GM12878 (cell line): ENCODE measurements around the gene STX3. TPM values are rescaled to one million over a fixed set of nuclear protein-coding genes. Genes with fewer than 3 reads are reported as not detected.

ENCODE experiments used
- ATAC-seq: fragments of 200-7000 bp; cut with Tn5 transposase; 3 replicates; pipeline ENCODE4 v1.9.1; 2020; ENCODE audit warnings: mild to moderate bottlenecking, moderate library complexity
- BruUV-seq: library from RNA; stranded (reverse); fragments of 400-500 nt; replicated peaks from 2 replicates; lab custom pipeline; 2021; lab: Mats Ljungman, UMichigan
- CTCF ChIA-PET: fragments of 300-600 bp; sonication (Branson Sonifier 250); formaldehyde crosslinking; extraction: SDS; loops from one replicate; lab custom pipeline; 2021; ENCODE audit warnings: inconsistent platforms; lab: Yijun Ruan, JAX
- POLR2A ChIA-PET: fragments of 350-600 bp; formaldehyde crosslinking; extraction: SDS; loops from one replicate; lab custom pipeline; 2021; ENCODE audit warnings: inconsistent platforms; lab: Charles Lee
- RAD21 ChIA-PET: fragments of 300-600 bp; sonication (Branson Sonifier 250); formaldehyde crosslinking; loops from one replicate; lab custom pipeline; 2023; ENCODE audit warnings: antibody characterized with exemption; ENCODE audit not compliant: unreplicated experiment; lab: Charles Lee
- SMC1A ChIA-PET: fragments of 300-600 bp; sonication (Branson Sonifier 250); formaldehyde crosslinking; loops from one replicate; lab custom pipeline; 2023; ENCODE audit not compliant: unreplicated experiment, uncharacterized antibody; lab: Charles Lee
- DNase-seq: peaks from one replicate; pipeline ENCODE4 v3.0.0-alpha.2; 2011; ENCODE audit warnings: low read depth, low spot score
- FAIRE-seq: peaks from 3 replicates; lab custom pipeline; 2011; peaks lifted over from hg19 to GRCh38; lab: Jason Lieb, UNC
- H2AFZ ChIP-seq: 2 replicates; pipeline ENCODE4 v1.6.0; 2011; ENCODE audit warnings: low read depth, low read length, control low read depth; ENCODE audit not compliant: control insufficient read depth
- H3K27ac ChIP-seq: 2 replicates; pipeline ENCODE4 v1.5.1; 2011; ENCODE audit warnings: control low read depth; ENCODE audit not compliant: control insufficient read depth, insufficient read depth
- H3K27me3 ChIP-seq, 2 experiments: replicated peaks in 1 of 2; 2 replicates each; pipeline versions ENCODE4 v1.6.0 to v1.6.1; 2011; ENCODE audit warnings: low read length in 1 of 2; ENCODE audit not compliant: control insufficient read depth in 2 of 2, insufficient read depth in 2 of 2
- H3K36me3 ChIP-seq, 2 experiments: 2 replicates each; pipeline ENCODE4 v1.5.1; 2011; ENCODE audit warnings: low read length in 1 of 2; ENCODE audit not compliant: control insufficient read depth in 2 of 2, insufficient read depth in 2 of 2
- H3K4me1 ChIP-seq: 2 replicates; pipeline ENCODE4 v1.6.1; 2011; ENCODE audit warnings: mild to moderate bottlenecking, low read length, moderate library complexity, mixed read lengths; ENCODE audit not compliant: control insufficient read depth, insufficient read depth
- H3K4me2 ChIP-seq: 2 replicates; pipeline ENCODE4 v1.6.0; 2011; ENCODE audit warnings: control low read depth; ENCODE audit not compliant: control insufficient read depth, insufficient read depth
- H3K4me3 ChIP-seq: fragments of 200-600 bp; sonication (generic); 2 replicates; pipeline ENCODE4 v1.5.1; 2016
- H3K79me2 ChIP-seq: 2 replicates; pipeline ENCODE4 v1.6.0; 2011; ENCODE audit warnings: low read length; ENCODE audit not compliant: control insufficient read depth, insufficient read depth
- H3K9ac ChIP-seq: 2 replicates; pipeline ENCODE4 v1.8.0; 2011; ENCODE audit warnings: low read length, control low read depth, mixed read lengths; ENCODE audit not compliant: control insufficient read depth, insufficient read depth
- H3K9me3 ChIP-seq: replicated peaks from 3 replicates; pipeline ENCODE4 v1.5.1; 2011; ENCODE audit warnings: mild to moderate bottlenecking, low read length; ENCODE audit not compliant: control insufficient read depth, insufficient read depth
- H4K20me1 ChIP-seq: 2 replicates; pipeline ENCODE4 v1.6.0; 2011; ENCODE audit not compliant: control insufficient read depth, insufficient read depth
- PAX5 ChIP-seq: IDR thresholded peaks from 2 replicates; pipeline ENCODE4 v1.6.1; 2011; ENCODE audit warnings: low read depth, low read length, borderline replicate concordance
- RBBP5 ChIP-seq: fragments of 200-600 bp; sonication (generic); conservative IDR thresholded peaks from 2 replicates; pipeline ENCODE4 v1.6.1; 2016
- SMAD5 ChIP-seq: IDR thresholded peaks from 2 replicates; pipeline ENCODE4 v1.6.1; 2016; ENCODE audit warnings: antibody characterized with exemption, low read depth
- STAT3 ChIP-seq: IDR thresholded peaks from 2 replicates; pipeline ENCODE4 v1.6.1; 2011; ENCODE audit warnings: low read depth, low read length, improper control_type of control experiment
- YBX1 ChIP-seq: fragments of 450-650 bp; IDR thresholded peaks from 2 replicates; pipeline ENCODE4 v1.6.1; 2016; ENCODE audit warnings: antibody characterized with exemption
- WGBS: methylation state at CpG from one replicate; pipeline ENCODE4 v1.1.6; 2016; ENCODE audit warnings: low lambda C conversion rate; ENCODE audit not compliant: insufficient replicate concordance, insufficient coverage; ENCODE audit errors: missing lambda C conversion rate; 5-methylcytosine and 5-hydroxymethylcytosine counted together
- in situ Hi-C: fragments of 300-500 bp; cut with MboI; formaldehyde crosslinking; loops from 9 replicates; pipeline ENCODE4 v1.14.3; 2018; ENCODE audit warnings: mixed read lengths
- intact Hi-C: fragments of 100-400 bp; cut with micrococcal nuclease; formaldehyde crosslinking; loops from one replicate; pipeline ENCODE4 v1.14.2; 2022; ENCODE audit not compliant: unreplicated experiment
- polyA plus RNA-seq, 11 experiments: library from polyadenylated mRNA; depleted of rRNA in 4 of 11; unstranded in 6 of 11; stranded (reverse) in 5 of 11; fragments of >200 nt; fragmentation: Nextera tagmentation in 4 of 11; fragmentation: Illumina TruSeq in 1 of 11; extraction: Ambion mirVana in 4 of 11; extraction: Trizol in 1 of 11; gene quantifications; 1 replicate in 1 of 11; 2 replicates in 10 of 11; pipeline versions ENCODE4 v1.2.1 to v1.2.3, GENCODE V29; 2011 to 2016; ENCODE audit warnings: inconsistent platforms in 2 of 11, missing spikeins in 2 of 11, low read depth in 1 of 11
- total RNA-seq, 4 experiments: library from RNA; depleted of rRNA in 3 of 4; stranded (reverse); fragments of >200 nt in 3 of 4; fragmentation: Illumina TruSeq in 1 of 4; extraction: Trizol in 1 of 4; gene quantifications; 2 replicates each; pipeline versions ENCODE4 v1.2.1 to v1.2.3, GENCODE V29; 2013 to 2021
- TF ChIP-seq, protein P1 (sequence below): fragments of 450-650 bp; IDR thresholded peaks from 2 replicates; pipeline ENCODE4 v1.6.1; 2017; ENCODE audit warnings: mild to moderate bottlenecking, moderate library complexity

Gene STX3
- total and polyA plus RNA-seq, 10 of the 15 experiments (the other 5 are each of a cell fraction or from before 2014, with no cell fraction given) = 0.11 to 2.5 (median 1.1) TPM

- ATAC-seq (peak; percentile 42), FAIRE-seq (no peak), DNase-seq (no peak)
- no peak for TF ChIP-seq PAX5
- TF ChIP-seq, protein P1, sequence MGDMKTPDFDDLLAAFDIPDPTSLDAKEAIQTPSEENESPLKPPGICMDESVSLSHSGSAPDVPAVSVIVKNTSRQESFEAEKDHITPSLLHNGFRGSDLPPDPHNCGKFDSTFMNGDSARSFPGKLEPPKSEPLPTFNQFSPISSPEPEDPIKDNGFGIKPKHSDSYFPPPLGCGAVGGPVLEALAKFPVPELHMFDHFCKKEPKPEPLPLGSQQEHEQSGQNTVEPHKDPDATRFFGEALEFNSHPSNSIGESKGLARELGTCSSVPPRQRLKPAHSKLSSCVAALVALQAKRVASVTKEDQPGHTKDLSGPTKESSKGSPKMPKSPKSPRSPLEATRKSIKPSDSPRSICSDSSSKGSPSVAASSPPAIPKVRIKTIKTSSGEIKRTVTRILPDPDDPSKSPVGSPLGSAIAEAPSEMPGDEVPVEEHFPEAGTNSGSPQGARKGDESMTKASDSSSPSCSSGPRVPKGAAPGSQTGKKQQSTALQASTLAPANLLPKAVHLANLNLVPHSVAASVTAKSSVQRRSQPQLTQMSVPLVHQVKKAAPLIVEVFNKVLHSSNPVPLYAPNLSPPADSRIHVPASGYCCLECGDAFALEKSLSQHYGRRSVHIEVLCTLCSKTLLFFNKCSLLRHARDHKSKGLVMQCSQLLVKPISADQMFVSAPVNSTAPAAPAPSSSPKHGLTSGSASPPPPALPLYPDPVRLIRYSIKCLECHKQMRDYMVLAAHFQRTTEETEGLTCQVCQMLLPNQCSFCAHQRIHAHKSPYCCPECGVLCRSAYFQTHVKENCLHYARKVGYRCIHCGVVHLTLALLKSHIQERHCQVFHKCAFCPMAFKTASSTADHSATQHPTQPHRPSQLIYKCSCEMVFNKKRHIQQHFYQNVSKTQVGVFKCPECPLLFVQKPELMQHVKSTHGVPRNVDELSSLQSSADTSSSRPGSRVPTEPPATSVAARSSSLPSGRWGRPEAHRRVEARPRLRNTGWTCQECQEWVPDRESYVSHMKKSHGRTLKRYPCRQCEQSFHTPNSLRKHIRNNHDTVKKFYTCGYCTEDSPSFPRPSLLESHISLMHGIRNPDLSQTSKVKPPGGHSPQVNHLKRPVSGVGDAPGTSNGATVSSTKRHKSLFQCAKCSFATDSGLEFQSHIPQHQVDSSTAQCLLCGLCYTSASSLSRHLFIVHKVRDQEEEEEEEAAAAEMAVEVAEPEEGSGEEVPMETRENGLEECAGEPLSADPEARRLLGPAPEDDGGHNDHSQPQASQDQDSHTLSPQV = no peak
- no peak for TF ChIP-seq YBX1
- no peak for TF ChIP-seq SMAD5
- TF ChIP-seq RBBP5 = no peak
- no peak for TF ChIP-seq STAT3
- no peak overlapping the region for H3K4me3 ChIP-seq
- SMC1A ChIA-PET = interaction anchor here (0.8 to 3.3 kb wide), 8 partner anchors 15 to 265 kb away, joined by 3 to 21 read pairs (median 4); partner anchors contain the start of genes PATL1 and STX3
- intact Hi-C loops (loop anchor here (1.0 kb wide), 2 partner anchors 48 to 265 kb away; no protein-coding TSS in a partner anchor), in situ Hi-C loops (loop anchor here (5.0 kb wide), 2 partner anchors 45 to 265 kb away; partner anchors contain the start of gene STX3)
- H3K36me3 ChIP-seq = peaks cover 1 to 10% of the 10 kb centered on the region in 2 experiments
- POLR2A ChIA-PET = interaction anchor here (1.1 to 1.5 kb wide), 2 partner anchors 46 to 48 kb away, joined by 3 to 4 read pairs; partner anchors contain the start of gene STX3
- no TSS peak for BruUV-seq
- WGBS = 71% methylated on average over 5 of the region's 5 CpGs
- no peak overlapping the region for H2AFZ ChIP-seq
- no peaks in the 10 kb centered on the region for H4K20me1 ChIP-seq
- CTCF ChIA-PET = interaction anchor here (0.6 to 6.5 kb wide), 14 partner anchors 8 to 450 kb away, joined by 3 to 88 read pairs (median 6); partner anchors contain the start of genes MRPL16 and STX3
- H3K9ac ChIP-seq = no peak overlapping the region
- H3K4me2 ChIP-seq = no peak overlapping the region
- H3K79me2 ChIP-seq = no peaks in the 10 kb centered on the region
- no peaks in the 10 kb centered on the region for H3K4me1 ChIP-seq
- no peaks in the 10 kb centered on the region for H3K9me3 ChIP-seq
- no peaks in the 10 kb centered on the region for H3K27me3 ChIP-seq
- RAD21 ChIA-PET = interaction anchor here (1.2 to 3.7 kb wide), 2 partner anchors 47 to 449 kb away, joined by 5 to 31 read pairs; partner anchors contain the start of gene STX3
- H3K27ac ChIP-seq = no peak overlapping the region
Observed at GRCh38 chr11:59801981-59802638, 46.9 kb downstream of the STX3 start.
